GM19372 (cell line): ENCODE results near the gene IFIT1.
"Not testable (repeated sequence)": the region's sequence is repeated elsewhere in the genome, so short reads cannot be mapped to it uniquely, and the experiment has no call there.

Experiments used
- ATAC-seq: cut with Tn5 transposase; IDR thresholded peaks from one replicate; pipeline ENCODE4 v1.9.1; 2021; ENCODE audit warnings: mild to moderate bottlenecking, low read depth, moderate library complexity; ENCODE audit not compliant: unreplicated experiment

The IFIT1 gene

GRCh38 chr10:89363729-89364442 is 28.5 kb upstream of the IFIT1 start:
- no peak for ATAC-seq

GRCh38 chr10:89364531-89364930 is 27.9 kb upstream of the IFIT1 start:
- no peak for ATAC-seq

- no peak for ATAC-seq
Observed at GRCh38 chr10:89367529-89367928, 24.9 kb upstream of the IFIT1 start.

- no peak for ATAC-seq
Observed at GRCh38 chr10:89368129-89368528, 24.3 kb upstream of the IFIT1 start.

- ATAC-seq = no peak
Observed at GRCh38 chr10:89369156-89370105, 23.0 kb upstream of the IFIT1 start.

GRCh38 chr10:89371079-89371478 is 21.3 kb upstream of the IFIT1 start:
- no peak for ATAC-seq

GRCh38 chr10:89371987-89372386 is 20.4 kb upstream of the IFIT1 start:
- ATAC-seq = no peak

- ATAC-seq = no peak
Observed at GRCh38 chr10:89373916-89374711, 18.3 kb upstream of the IFIT1 start.

- ATAC-seq = no peak
Observed at GRCh38 chr10:89374713-89375141, 17.7 kb upstream of the IFIT1 start.

- ATAC-seq = no peak
Observed at GRCh38 chr10:89377705-89378637, 14.5 kb upstream of the IFIT1 start, which contains the start of gene IFIT1B. Gene IFIT1B (plus strand): TSS chr10:89378056. CDS start chr10:89378136, 80 bp downstream.

GRCh38 chr10:89379103-89379502 is 13.3 kb upstream of the IFIT1 start:
- ATAC-seq = no peak

GRCh38 chr10:89382757-89383156 is 9.7 kb upstream of the IFIT1 start:
- no peak for ATAC-seq

GRCh38 chr10:89384474-89385340 is 7.7 kb upstream of the IFIT1 start:
- no peak for ATAC-seq

GRCh38 chr10:89388806-89389205 is 3.6 kb upstream of the IFIT1 start:
- no peak for ATAC-seq

- ATAC-seq = no peak
Observed at GRCh38 chr10:89389254-89389653, 3.2 kb upstream of the IFIT1 start.

- ATAC-seq = no peak
Observed at GRCh38 chr10:89390476-89391225, 1.8 kb upstream of the IFIT1 start.

- not testable (repeated sequence) for ATAC-seq
Observed at GRCh38 chr10:89391226-89391576, 1.2 kb upstream of the IFIT1 start.

GRCh38 chr10:89392974-89393373 is 551 bp downstream of the IFIT1 start:
- no peak for ATAC-seq
